IPS-18c (cell line): ENCODE data around the gene SGCA.

ENCODE experiments used
- H3K4me3 ChIP-seq: 2 replicates; pipeline ENCODE4 v1.7.0; 2013; ENCODE audit warnings: low read depth, mild to moderate bottlenecking, low read length, moderate library complexity; ENCODE audit not compliant: insufficient read depth
- H3K9me3 ChIP-seq: one replicate; pipeline ENCODE4 v1.6.1; 2013; ENCODE audit warnings: mild to moderate bottlenecking, low read length, moderate library complexity; ENCODE audit not compliant: control insufficient read depth, insufficient read depth

Gene SGCA

DNA sequence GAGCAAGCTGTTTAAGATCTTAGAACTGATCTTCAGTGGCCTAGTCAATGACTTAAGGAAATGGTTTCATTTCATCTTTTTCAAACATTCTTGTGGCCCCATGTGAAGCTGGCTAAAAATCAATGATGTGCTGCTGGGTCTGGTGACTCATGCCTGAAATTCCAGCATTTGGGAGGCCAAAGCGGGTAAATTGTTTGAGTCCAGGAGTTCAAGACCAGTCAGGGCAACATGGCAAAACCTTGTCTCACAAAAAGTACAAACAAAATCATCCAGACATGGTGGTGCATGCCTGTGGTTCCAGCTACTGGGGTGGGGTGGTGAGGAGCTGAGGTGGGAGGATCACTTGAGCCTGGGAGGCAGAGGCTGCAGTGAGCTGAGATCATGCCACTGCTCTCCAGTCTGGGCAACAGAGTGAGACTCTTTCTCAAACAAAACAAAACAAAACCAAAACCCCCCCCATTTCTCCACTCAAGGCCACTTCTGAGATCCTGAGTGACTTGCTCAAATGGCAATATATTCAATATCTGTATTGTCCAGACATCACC is 53.0 kb downstream of the SGCA start:
- Histone ChIP-seq H3K9me3 (no peaks in the 10 kb centered on the region), H3K4me3 (no peak overlapping the region)

DNA sequence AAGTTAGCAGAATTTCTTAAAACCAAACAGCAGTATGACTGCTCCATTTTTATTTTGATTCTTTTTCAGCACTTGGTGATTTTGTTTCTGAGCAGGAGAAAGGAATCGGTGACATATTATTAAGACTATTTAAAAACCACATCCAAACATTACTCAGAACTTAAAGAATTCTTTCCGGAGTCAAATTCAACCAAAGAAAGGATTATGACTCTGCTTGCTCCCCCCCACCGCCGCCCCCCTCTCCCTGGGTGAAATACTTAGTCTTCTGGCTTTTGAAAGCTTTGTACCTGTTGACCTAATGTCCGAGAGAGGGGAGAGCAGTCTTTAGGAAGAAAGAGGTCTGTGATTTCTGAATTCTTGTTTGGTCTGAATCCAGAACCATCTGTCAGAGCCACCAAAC is 53.5 kb downstream of the SGCA start:
- no peak overlapping the region for H3K4me3 ChIP-seq
- no peaks in the 10 kb centered on the region for H3K9me3 ChIP-seq

DNA sequence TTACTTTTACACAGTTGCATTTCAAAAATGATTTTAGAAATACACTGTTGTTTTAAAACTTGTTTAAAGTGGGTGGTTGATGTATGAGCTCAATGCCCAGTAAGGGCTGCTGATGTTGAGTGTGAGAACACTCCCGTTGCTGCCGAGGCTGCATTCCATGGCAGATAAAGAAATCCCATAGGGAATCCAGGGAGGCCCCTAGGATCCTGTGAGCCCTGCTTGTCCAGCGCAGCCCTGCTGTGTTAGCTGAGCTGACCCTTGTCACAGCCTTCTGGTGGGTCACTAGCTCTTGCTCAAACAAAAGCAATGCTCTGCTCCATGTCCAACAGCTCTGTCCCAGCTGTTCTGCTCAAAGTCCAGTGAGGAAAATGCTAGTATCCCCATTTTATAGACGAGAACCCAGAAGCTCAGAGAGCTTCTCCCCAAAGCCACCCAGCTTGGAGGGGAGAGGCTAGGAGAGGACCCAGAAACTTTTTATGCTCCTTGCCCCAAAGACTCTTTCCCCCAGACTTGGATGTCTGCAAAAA is 54.2 kb downstream of the SGCA start:
- no peak overlapping the region for H3K4me3 ChIP-seq
- peaks cover under 1% of the 10 kb centered on the region for H3K9me3 ChIP-seq

DNA sequence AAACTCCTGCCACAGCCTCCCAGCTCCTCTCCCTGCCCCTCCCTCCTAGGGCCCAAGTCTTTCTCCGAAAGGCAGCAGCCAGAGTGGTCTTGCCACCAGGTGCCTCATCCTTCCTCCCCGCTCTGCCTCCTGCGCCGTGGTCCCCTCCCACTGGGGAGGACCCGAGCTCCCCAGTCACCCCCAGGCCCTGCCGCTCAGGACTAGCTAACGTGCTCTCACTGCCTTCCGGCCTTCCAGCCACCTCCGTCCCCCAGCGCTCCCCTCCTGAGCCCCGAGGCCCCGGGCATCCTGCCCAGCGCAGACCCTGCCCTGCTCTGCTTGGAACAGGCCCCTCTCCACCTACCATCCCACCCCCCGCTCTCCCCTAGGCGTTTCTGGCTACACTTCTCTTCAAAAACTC is 55.0 kb downstream of the SGCA start:
- H3K4me3 ChIP-seq, result no peak overlapping the region
- H3K9me3 ChIP-seq, result peaks cover 5% of the 10 kb centered on the region

DNA sequence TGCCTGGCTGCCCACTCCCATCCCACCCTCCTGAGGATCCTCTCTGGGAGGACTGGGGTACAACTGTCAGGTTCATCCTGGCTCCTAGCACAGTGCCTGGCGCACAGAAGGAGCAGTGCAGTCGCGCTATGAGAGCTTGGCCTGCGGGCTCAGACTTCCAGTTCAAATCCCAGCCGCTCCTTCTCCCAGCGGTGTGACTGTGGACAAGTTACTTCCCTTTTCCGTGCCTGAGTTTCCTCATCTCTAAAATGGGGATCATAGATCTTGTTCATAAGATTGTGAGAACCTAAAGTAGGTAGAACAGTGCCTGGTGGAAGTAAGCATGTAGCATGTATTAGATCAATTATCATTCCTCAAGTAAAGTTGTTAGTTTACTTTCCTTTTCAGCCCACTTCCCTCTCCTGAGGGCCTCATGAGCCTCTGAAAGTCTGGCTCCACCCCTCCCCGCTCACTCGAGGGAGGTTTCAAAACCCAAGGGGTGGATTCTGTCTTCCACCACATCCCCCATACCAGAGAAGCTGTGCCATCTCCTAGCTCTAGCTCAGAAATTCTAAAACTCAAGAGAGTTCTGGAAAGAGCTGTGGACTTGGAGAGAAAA is 55.6 kb downstream of the SGCA start:
- H3K4me3 ChIP-seq, result no peak overlapping the region
- H3K9me3 ChIP-seq, result peaks cover 5% of the 10 kb centered on the region

DNA sequence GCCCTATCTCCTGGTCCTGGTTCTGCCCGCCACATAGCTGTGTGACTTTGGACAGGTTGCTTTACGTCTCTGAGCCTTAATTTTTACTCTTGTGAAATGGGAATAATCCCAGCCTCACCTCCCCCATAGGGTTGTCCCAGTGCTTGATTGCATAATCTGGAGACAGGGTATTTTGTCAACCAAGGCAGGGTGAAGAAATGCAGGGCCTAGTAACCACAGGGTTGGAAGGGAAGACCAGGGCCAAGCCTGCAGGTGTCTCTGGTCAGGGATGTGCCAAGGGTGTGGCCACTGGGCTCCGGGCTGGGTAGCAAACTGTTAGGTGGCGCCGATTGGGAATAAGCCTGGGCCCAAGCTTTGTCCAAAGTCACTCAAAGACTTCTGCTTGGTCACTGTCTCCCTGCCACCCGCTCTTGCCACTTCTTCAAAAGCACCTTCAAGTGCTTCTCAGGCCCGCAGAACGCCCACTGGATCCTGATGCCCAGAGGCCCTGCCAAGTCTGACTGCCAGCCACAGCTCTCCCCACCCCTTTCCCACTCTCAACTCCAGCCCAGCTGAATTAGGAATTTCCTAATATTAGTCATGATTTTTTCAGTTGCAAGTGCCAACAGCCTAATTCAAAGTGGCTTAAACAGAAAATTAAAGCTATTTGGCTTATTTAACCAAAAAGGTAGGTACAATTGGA is 56.2 kb downstream of the SGCA start:
- Histone ChIP-seq H3K9me3 (peaks cover 5% of the 10 kb centered on the region), H3K4me3 (no peak overlapping the region)

DNA sequence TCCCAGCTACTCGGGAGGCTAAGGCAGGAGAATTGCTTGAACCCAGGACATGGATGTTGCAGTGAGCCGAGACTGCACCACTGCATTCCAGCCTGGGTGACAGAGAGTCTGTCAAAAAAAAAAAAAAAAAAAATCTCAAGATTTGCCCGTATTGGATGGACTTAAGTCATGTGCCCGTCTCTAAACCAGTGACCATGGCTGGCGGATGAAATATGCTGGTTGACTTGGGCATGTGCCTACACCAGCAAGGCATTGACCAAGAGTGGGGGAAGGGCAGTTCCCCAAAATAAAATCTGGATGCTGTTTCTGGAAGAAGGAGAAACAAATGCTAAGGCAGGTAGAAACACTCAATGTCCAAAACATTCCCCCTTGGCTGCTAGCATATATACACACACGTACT is 57.1 kb downstream of the SGCA start:
- H3K9me3 ChIP-seq, result peaks cover 5% of the 10 kb centered on the region
- H3K4me3 ChIP-seq, result no peak overlapping the region
